HUES6 (cell line): ENCODE results near the gene SCGN.
"Not testable (repeated sequence)": the region's sequence is repeated elsewhere in the genome, so short reads cannot be mapped to it uniquely, and the experiment has no call there.

Source experiments
- H3K27ac ChIP-seq: 2 replicates; pipeline ENCODE4 v1.7.0; 2013; ENCODE audit warnings: low read depth, mild to moderate bottlenecking, low read length, inconsistent platforms
- H3K27me3 ChIP-seq: 2 replicates; pipeline ENCODE4 v1.6.1; 2013; ENCODE audit warnings: low read length; ENCODE audit not compliant: control insufficient read depth, insufficient read depth
- H3K36me3 ChIP-seq: 2 replicates; pipeline ENCODE4 v1.6.1; 2013; ENCODE audit warnings: low read length; ENCODE audit not compliant: control insufficient read depth, insufficient read depth
- H3K4me1 ChIP-seq: 2 replicates; pipeline ENCODE4 v1.6.1; 2013; ENCODE audit warnings: low read length; ENCODE audit not compliant: control insufficient read depth, insufficient read depth
- H3K4me3 ChIP-seq: 2 replicates; pipeline ENCODE4 v1.5.1; 2013; ENCODE audit warnings: low read depth, low read length
- H3K9ac ChIP-seq: one replicate; pipeline ENCODE4 v1.6.1; 2013; ENCODE audit warnings: mild to moderate bottlenecking, low read length
- H3K9me3 ChIP-seq: 2 replicates; pipeline ENCODE4 v1.6.1; 2013; ENCODE audit warnings: low read depth, low read length; ENCODE audit not compliant: control insufficient read depth, insufficient read depth

Gene SCGN

GRCh38 chr6:25748601-25749517, 96.8 kb downstream of the SCGN start:
- H3K9me3 ChIP-seq, H3K27me3 ChIP-seq, H3K4me3 ChIP-seq, H3K4me1 ChIP-seq, H3K36me3 ChIP-seq, H3K9ac ChIP-seq, H3K27ac ChIP-seq: not testable (repeated sequence)

GRCh38 chr6:25749837-25750236, 97.8 kb downstream of the SCGN start:
- H3K27ac ChIP-seq = no peak overlapping the region
- no peaks in the 10 kb centered on the region for H3K27me3 ChIP-seq
- no peak overlapping the region for H3K9ac ChIP-seq
- no peaks in the 10 kb centered on the region for H3K9me3 ChIP-seq
- H3K4me3 ChIP-seq = no peak overlapping the region
- H3K4me1 ChIP-seq = no peaks in the 10 kb centered on the region
- H3K36me3 ChIP-seq = no peaks in the 10 kb centered on the region

- Histone ChIP-seq H3K27me3 (no peaks in the 10 kb centered on the region), H3K9ac (no peak overlapping the region), H3K36me3 (no peaks in the 10 kb centered on the region), H3K9me3 (no peaks in the 10 kb centered on the region), H3K4me1 (no peaks in the 10 kb centered on the region), H3K4me3 (no peak overlapping the region), H3K27ac (no peak overlapping the region)
Observed at GRCh38 chr6:25750906-25751305, 98.9 kb downstream of the SCGN start.
